IMR-90 (cell line): ENCODE results near the gene BCAS3. TPM values are rescaled to one million over a fixed set of nuclear protein-coding genes. Genes with fewer than 3 reads are reported as not detected.

Source experiments
- ATAC-seq: fragments of 200-7000 bp; cut with Tn5 transposase; 2 replicates; pipeline ENCODE4 v1.9.1; 2020; ENCODE audit warnings: low read depth, mild to moderate bottlenecking, moderate library complexity
- BruUV-seq: library from RNA; stranded (reverse); fragments of 400-500 nt; replicated peaks from 2 replicates; lab custom pipeline; 2021; lab: Mats Ljungman, UMichigan
- CTCF ChIA-PET: fragments of 300-600 bp; formaldehyde crosslinking; extraction: SDS; loops from one replicate; lab custom pipeline; 2021; ENCODE audit warnings: antibody characterized with exemption; lab: Yijun Ruan, JAX
- POLR2A ChIA-PET: fragments of 300-600 bp; sonication (Branson Sonifier 250); formaldehyde crosslinking; loops from one replicate; lab custom pipeline; 2022; ENCODE audit warnings: antibody characterized with exemption; ENCODE audit not compliant: unreplicated experiment; lab: Charles Lee
- DNase-seq: peaks from one replicate; pipeline ENCODE4 v3.0.0; 2013
- H2AFZ ChIP-seq: replicated peaks from 2 replicates; pipeline ENCODE3; 2013; ENCODE audit warnings: low read length, mild to moderate bottlenecking; ENCODE audit not compliant: poor library complexity
- H2AK5ac ChIP-seq: 2 replicates; pipeline ENCODE4 v1.6.1; 2013; ENCODE audit warnings: low read depth, low read length, inconsistent platforms
- H2AK9ac ChIP-seq: replicated peaks from 2 replicates; pipeline ENCODE3; 2013; ENCODE audit warnings: mild to moderate bottlenecking, low read depth, low read length, moderate library complexity; ENCODE audit not compliant: poor library complexity
- H2BK120ac ChIP-seq: 2 replicates; pipeline ENCODE4 v1.6.1; 2013; ENCODE audit warnings: low read depth, low read length, inconsistent platforms
- H2BK15ac ChIP-seq: 3 replicates; pipeline ENCODE4 v1.6.1; 2013; ENCODE audit warnings: low read depth, low read length, inconsistent platforms
- H2BK20ac ChIP-seq: 2 replicates; pipeline ENCODE4 v1.6.1; 2013; ENCODE audit warnings: low read depth, mild to moderate bottlenecking, inconsistent platforms, low read length, moderate library complexity
- H2BK5ac ChIP-seq: 2 replicates; pipeline ENCODE4 v1.6.1; 2013; ENCODE audit warnings: mild to moderate bottlenecking, low read depth, low read length, inconsistent platforms; ENCODE audit not compliant: poor library complexity, severe bottlenecking
- H3K14ac ChIP-seq: replicated peaks from 2 replicates; pipeline ENCODE4 v1.6.1; 2013; ENCODE audit warnings: low read depth, low read length, inconsistent platforms
- H3K18ac ChIP-seq: 2 replicates; pipeline ENCODE4 v1.6.1; 2013; ENCODE audit warnings: low read depth, low read length, control low read depth
- H3K23ac ChIP-seq: 2 replicates; pipeline ENCODE4 v1.6.1; 2013; ENCODE audit warnings: low read depth, low read length, inconsistent platforms
- H3K27ac ChIP-seq: 2 replicates; pipeline ENCODE4 v1.5.1; 2013; ENCODE audit warnings: mild to moderate bottlenecking, control low read depth, low read length; ENCODE audit not compliant: insufficient read depth
- H3K27me3 ChIP-seq: 2 replicates; pipeline ENCODE4 v1.6.1; 2013; ENCODE audit warnings: low read length; ENCODE audit not compliant: control insufficient read depth, insufficient read depth
- H3K36me3 ChIP-seq: 2 replicates; pipeline ENCODE4 v1.6.1; 2013; ENCODE audit warnings: low read length, mixed read lengths; ENCODE audit not compliant: control insufficient read depth, insufficient read depth
- H3K4ac ChIP-seq: 2 replicates; pipeline ENCODE4 v1.6.1; 2013; ENCODE audit warnings: low read depth, low read length, inconsistent platforms
- H3K4me1 ChIP-seq: 2 replicates; pipeline ENCODE4 v1.6.1; 2013; ENCODE audit warnings: low read length, mixed read lengths; ENCODE audit not compliant: control insufficient read depth, insufficient read depth
- H3K4me2 ChIP-seq: 2 replicates; pipeline ENCODE4 v1.6.1; 2013; ENCODE audit warnings: low read depth, mild to moderate bottlenecking, control low read depth, low read length, moderate library complexity
- H3K4me3 ChIP-seq: 2 replicates; pipeline ENCODE4 v1.5.1; 2013; ENCODE audit warnings: low read depth, mild to moderate bottlenecking, control low read depth, low read length, moderate library complexity; ENCODE audit not compliant: insufficient read depth
- H3K56ac ChIP-seq: 2 replicates; pipeline ENCODE4 v1.6.1; 2013; ENCODE audit warnings: low read length, inconsistent platforms; ENCODE audit not compliant: insufficient read depth; ENCODE audit errors: extremely low read depth
- H3K79me1 ChIP-seq, 2 experiments: 2 replicates each; pipeline ENCODE4 v1.6.1; 2013; ENCODE audit warnings: low read length in 2 of 2, inconsistent platforms in 1 of 2, low read depth in 1 of 2
- H3K9ac ChIP-seq: 2 replicates; pipeline ENCODE4 v1.6.1; 2013; ENCODE audit warnings: low read depth, low read length, control low read depth
- H3K9me1 ChIP-seq: 2 replicates; pipeline ENCODE4 v1.6.1; 2013; ENCODE audit warnings: low read length, inconsistent platforms; ENCODE audit not compliant: insufficient read depth
- H3K9me3 ChIP-seq: 2 replicates; pipeline ENCODE4 v1.6.1; 2013; ENCODE audit warnings: low read length; ENCODE audit not compliant: control insufficient read depth, insufficient read depth
- H4K20me1 ChIP-seq: 2 replicates; pipeline ENCODE4 v1.6.1; 2013; ENCODE audit warnings: low read length, inconsistent platforms; ENCODE audit not compliant: insufficient read depth
- H4K5ac ChIP-seq: 2 replicates; pipeline ENCODE4 v1.6.1; 2013; ENCODE audit warnings: mild to moderate bottlenecking, low read depth, low read length, control low read depth
- H4K8ac ChIP-seq, 2 experiments: 2 replicates each; pipeline ENCODE4 v1.6.1; 2013; ENCODE audit warnings: low read depth in 2 of 2, low read length in 2 of 2, control low read depth in 1 of 2, inconsistent platforms in 1 of 2
- H4K91ac ChIP-seq: 2 replicates; pipeline ENCODE4 v1.6.1; 2013; ENCODE audit warnings: low read depth, low read length, inconsistent platforms; ENCODE audit not compliant: insufficient read depth
- BHLHE40 ChIP-seq: fragments of 150-350 bp; IDR thresholded peaks from 2 replicates; pipeline ENCODE4 v1.6.1; 2016; ENCODE audit warnings: mild to moderate bottlenecking, low read depth, low read length
- CEBPB ChIP-seq: IDR thresholded peaks from 2 replicates; pipeline ENCODE4 v1.6.1; 2012; ENCODE audit warnings: low read depth, low read length, improper control_type of control experiment
- CHD1 ChIP-seq: IDR thresholded peaks from 2 replicates; pipeline ENCODE4 v1.6.1; 2012; ENCODE audit warnings: low read depth, low read length, improper control_type of control experiment
- CTCF ChIP-seq: conservative IDR thresholded peaks from 2 replicates; pipeline ENCODE4 v1.5.1; 2012; ENCODE audit warnings: mild to moderate bottlenecking, low read depth, low read length, improper control_type of control experiment
- ELK1 ChIP-seq: fragments of 150-350 bp; IDR thresholded peaks from 2 replicates; pipeline ENCODE4 v1.6.1; 2016; ENCODE audit warnings: low read depth, mild to moderate bottlenecking, low read length, moderate library complexity, borderline replicate concordance
- FOS ChIP-seq: fragments of 150-350 bp; IDR thresholded peaks from 2 replicates; pipeline ENCODE4 v1.6.1; 2016; ENCODE audit warnings: low read depth, low read length
- MAFK ChIP-seq: IDR thresholded peaks from 2 replicates; pipeline ENCODE4 v1.6.1; 2012; ENCODE audit warnings: low read depth, low read length, improper control_type of control experiment
- MAZ ChIP-seq: IDR thresholded peaks from 2 replicates; pipeline ENCODE4 v1.6.1; 2012; ENCODE audit warnings: low read depth, mild to moderate bottlenecking, low read length, improper control_type of control experiment, moderate library complexity, borderline replicate concordance
- MXI1 ChIP-seq: IDR thresholded peaks from 2 replicates; pipeline ENCODE4 v1.6.1; 2012; ENCODE audit warnings: low read depth, mild to moderate bottlenecking, low read length, moderate library complexity, borderline replicate concordance
- NFE2L2 ChIP-seq: fragments of 150-350 bp; IDR thresholded peaks from 2 replicates; pipeline ENCODE4 v1.6.1; 2016; ENCODE audit warnings: low read depth, mild to moderate bottlenecking, low read length
- POLR2A ChIP-seq: IDR thresholded peaks from 2 replicates; pipeline ENCODE4 v1.6.1; 2012; ENCODE audit warnings: mild to moderate bottlenecking, low read depth, low read length
- RAD21 ChIP-seq: IDR thresholded peaks from 2 replicates; pipeline ENCODE4 v1.6.1; 2012; ENCODE audit warnings: low read length, improper control_type of control experiment
- RCOR1 ChIP-seq: IDR thresholded peaks from 2 replicates; pipeline ENCODE4 v1.6.1; 2012; ENCODE audit warnings: mild to moderate bottlenecking, low read length, improper control_type of control experiment; ENCODE audit not compliant: insufficient replicate concordance
- RFX5 ChIP-seq: IDR thresholded peaks from 2 replicates; pipeline ENCODE4 v1.8.0; 2012; ENCODE audit warnings: low read depth, mild to moderate bottlenecking, low read length, moderate library complexity
- SMC3 ChIP-seq: fragments of 150-350 bp; IDR thresholded peaks from 2 replicates; pipeline ENCODE4 v1.6.1; 2016; ENCODE audit warnings: low read depth, mild to moderate bottlenecking, antibody characterized with exemption, low read length, moderate library complexity
- USF2 ChIP-seq: fragments of 150-350 bp; IDR thresholded peaks from 2 replicates; pipeline ENCODE4 v1.6.1; 2017; ENCODE audit warnings: mild to moderate bottlenecking, antibody characterized with exemption, low read length, low read depth
- WGBS, 2 experiments: methylation state at CpG; one replicate each; pipeline versions ENCODE4 v1.1.5 to v1.1.7; 2013; ENCODE audit warnings: missing lambda C conversion rate in 2 of 2; ENCODE audit not compliant: insufficient read length in 1 of 2; ENCODE audit errors: extremely low coverage in 2 of 2; 5-methylcytosine and 5-hydroxymethylcytosine counted together
- dilution Hi-C: fragments of 300-500 bp; cut with HindIII; formaldehyde crosslinking; loops from one replicate; pipeline ENCODE4 v1.14.3; 2018; ENCODE audit warnings: low sequenced_read_pairs; ENCODE audit not compliant: unreplicated experiment
- in situ Hi-C: fragments of 300-500 bp; cut with MboI; formaldehyde crosslinking; loops from 3 replicates; pipeline ENCODE4 v1.14.3; 2019; ENCODE audit warnings: low sequenced_read_pairs, inconsistent platforms, mixed read lengths
- intact Hi-C: fragments of 100-400 bp; cut with micrococcal nuclease; formaldehyde crosslinking; loops from 2 replicates; pipeline ENCODE4 v1.10.0; 2022
- polyA plus RNA-seq, 3 experiments: library from polyadenylated mRNA; depleted of rRNA; stranded (reverse); fragments of >200 nt; gene quantifications; 2 replicates each; pipeline ENCODE4 v1.2.3, GENCODE V29; 2012; ENCODE audit warnings: low replicate concordance in 1 of 3
- total RNA-seq: library from RNA; depleted of rRNA; stranded (reverse); fragments of >200 nt; gene quantifications from 2 replicates; pipeline ENCODE4 v1.2.3, GENCODE V29; 2012

BCAS3 gene
- total and polyA plus RNA-seq, 2 of the 4 experiments (the other 2 are of a cell fraction), result 6.3 to 27.1 TPM

- Histone ChIP-seq H2AK5ac (no peak overlapping the region), H2AFZ (peak overlapping the region; percentile 10), H3K36me3 (no peaks in the 10 kb centered on the region), H3K27ac (peak overlapping the region; percentile 5), H3K9me1 (no peaks in the 10 kb centered on the region), H4K5ac (peak overlapping the region; percentile 55), H3K27me3 (no peaks in the 10 kb centered on the region), H3K14ac (peak overlapping the region; percentile 26), H4K91ac (peak overlapping the region; percentile 21; the same call in 1 of the 2 replicates), H3K23ac (peak overlapping the region; percentile 55; the same call in 1 of the 2 replicates), H3K4ac (peak overlapping the region; percentile 10), H3K4me3 (0 out of 2 replicates have a peak overlapping the region, but pooled peaks have one; percentile 0), H3K4me1 (peaks cover 4% of the 10 kb centered on the region), H4K8ac (peak overlapping the region in 1 of 2 experiments; percentile 49; a peak in 2 of 4 replicates), H3K18ac (peak overlapping the region; percentile 68), H4K20me1 (no peaks in the 10 kb centered on the region), H2AK9ac (no peak overlapping the region), H2BK15ac (peak overlapping the region; percentile 54; the same call in 1 of the 3 replicates), H3K9me3 (no peaks in the 10 kb centered on the region), H3K4me2 (peak overlapping the region; percentile 92), H3K56ac (0 out of 2 replicates have a peak overlapping the region, but pooled peaks have one; percentile 0), H2BK5ac (peak overlapping the region; percentile 14), H3K9ac (peak overlapping the region; percentile 7; the same call in 1 of the 2 replicates), H2BK120ac (peak overlapping the region; percentile 74), H3K79me1 (no peaks in the 10 kb centered on the region), H2BK20ac (peak overlapping the region; percentile 64; the same call in 1 of the 2 replicates)
- CTCF ChIA-PET, result no interaction called here
- dilution Hi-C loops, result no loop called here
- ATAC-seq (peak; percentile 52), DNase-seq (peak; percentile 42)
- WGBS, 2 experiments, result no CpG with 5 or more reads among the region's 7 CpGs
- intact Hi-C loops, result loop anchor here (5.0 kb wide), 1 partner anchor 39 kb away; no protein-coding TSS in a partner anchor
- POLR2A ChIA-PET, result no interaction called here
- BruUV-seq, result no TSS peak
- TF ChIP-seq MAZ (no peak), POLR2A (no peak), CTCF (no peak), BHLHE40 (no peak), ELK1 (no peak), USF2 (no peak), FOS (no peak), SMC3 (no peak), MAFK (no peak), RFX5 (no peak), NFE2L2 (no peak), RCOR1 (no peak), RAD21 (no peak), MXI1 (no peak), CEBPB (no peak), CHD1 (no peak)
- in situ Hi-C loops, result loop anchor here (5.0 kb wide), 1 partner anchor 34 kb away; no protein-coding TSS in a partner anchor
Measured at GRCh38 chr17:61196302-61196704, 518.7 kb downstream of the BCAS3 start.
